ENCODE data around the gene KRTAP3-1. TPM values are rescaled to one million over a fixed set of nuclear protein-coding genes. Genes with fewer than 3 reads are reported as not detected.
A peak's percentile ranks its signal among the peaks of the same experiment; 100 is the strongest.

The KRTAP3-1 gene
- total RNA-seq, 1 experiment from 2014 or later, result not detected

- H3K4me3 ChIP-seq (replicated peaks in 1 of 2; ENCODE audit: low read depth in 1 of 2, low read length in 2 of 2), result no peak overlapping the region
- TF ChIP-seq CBX3 (IDR thresholded peaks at IDR 0.05; ENCODE audit: low read depth), result no peak
- no peak for TF ChIP-seq ZFX (IDR thresholded peaks at IDR 0.05)
- no peak for TF ChIP-seq JUND (IDR thresholded peaks at IDR 0.05)
- TF ChIP-seq TCF7L2 (IDR thresholded peaks at IDR 0.05; ENCODE audit: borderline replicate concordance, extremely low read depth, insufficient read depth, insufficient read length), result no peak
- POLR2A ChIA-PET, result no interaction called here
- DNase-seq (ENCODE audit: low read depth, low spot score), result no peak
- H3K9me2 ChIP-seq (ENCODE audit: insufficient read depth), result no peaks in the 10 kb centered on the region
- no peaks in the 10 kb centered on the region for H4K20me1 ChIP-seq (ENCODE audit: insufficient read depth)
- no peak overlapping the region for H3K9ac ChIP-seq (ENCODE audit: low read length)
- no TSS peak for BruUV-seq (replicated peaks)
- CTCF ChIA-PET, result no interaction called here
- H2AFZ ChIP-seq (ENCODE audit: low read depth, low read length, poor library complexity, severe bottlenecking), result peak overlapping the region; percentile 31
- H3K4me1 ChIP-seq (ENCODE audit: control insufficient read depth in 1 of 2, insufficient read depth in 2 of 2, low read length in 2 of 2), result no peaks in the 10 kb centered on the region
- no peaks in the 10 kb centered on the region for H3K36me3 ChIP-seq (ENCODE audit: control insufficient read depth in 1 of 2, insufficient read depth in 2 of 2, low read length in 2 of 2)
- no peak overlapping the region for H3K4me2 ChIP-seq (ENCODE audit: low read length)
- RAD21 ChIA-PET (ENCODE audit: low non-redundant PET in 1 of 2, low total read pairs in 2 of 2, uncharacterized antibody in 2 of 2, unreplicated experiment in 2 of 2), result no interaction called here
- intact Hi-C loops (cut with micrococcal nuclease), result no loop called here
- no peak for ATAC-seq
- no peaks in the 10 kb centered on the region for H3K9me3 ChIP-seq (ENCODE audit: control insufficient read depth in 1 of 2, insufficient read depth in 1 of 2, low read depth in 1 of 2, low read length in 2 of 2)
- H3K27me3 ChIP-seq (ENCODE audit: insufficient read depth, low read length), result no peaks in the 10 kb centered on the region
- no peaks in the 10 kb centered on the region for H3K79me2 ChIP-seq (ENCODE audit: insufficient read depth, low read length)
- no peak overlapping the region for H3K27ac ChIP-seq (ENCODE audit: low read depth, low read length)
Measured at GRCh38 chr17:41016578-41017215, 7.8 kb upstream of the KRTAP3-1 start.

- Histone ChIP-seq H3K9me3 (ENCODE audit: control insufficient read depth in 1 of 2, insufficient read depth in 1 of 2, low read depth in 1 of 2, low read length in 2 of 2) (no peaks in the 10 kb centered on the region), H4K20me1 (ENCODE audit: insufficient read depth) (no peaks in the 10 kb centered on the region), H2AFZ (ENCODE audit: low read depth, low read length, poor library complexity, severe bottlenecking) (no peak overlapping the region), H3K36me3 (ENCODE audit: control insufficient read depth in 1 of 2, insufficient read depth in 2 of 2, low read length in 2 of 2) (no peaks in the 10 kb centered on the region), H3K4me1 (ENCODE audit: control insufficient read depth in 1 of 2, insufficient read depth in 2 of 2, low read length in 2 of 2) (no peaks in the 10 kb centered on the region), H3K9me2 (ENCODE audit: insufficient read depth) (no peaks in the 10 kb centered on the region), H3K27me3 (ENCODE audit: insufficient read depth, low read length) (no peaks in the 10 kb centered on the region), H3K79me2 (ENCODE audit: insufficient read depth, low read length) (no peaks in the 10 kb centered on the region), H3K4me2 (ENCODE audit: low read length) (no peak overlapping the region), H3K4me3 (replicated peaks in 1 of 2; ENCODE audit: low read depth in 1 of 2, low read length in 2 of 2) (no peak overlapping the region), H3K9ac (ENCODE audit: low read length) (no peak overlapping the region), H3K27ac (ENCODE audit: low read depth, low read length) (no peak overlapping the region)
- intact Hi-C loops (cut with micrococcal nuclease), result no loop called here
- BruUV-seq (replicated peaks), result no TSS peak
- RAD21 ChIA-PET (ENCODE audit: low non-redundant PET in 1 of 2, low total read pairs in 2 of 2, uncharacterized antibody in 2 of 2, unreplicated experiment in 2 of 2), result no interaction called here
- CTCF ChIA-PET, result no interaction called here
- no peak for DNase-seq (ENCODE audit: low read depth, low spot score)
- no peak for ATAC-seq
- POLR2A ChIA-PET, result no interaction called here
- TF ChIP-seq POLR2AphosphoS5 (IDR thresholded peaks at IDR 0.05; ENCODE audit: low read depth, low read length) (no peak), SRF (IDR thresholded peaks at IDR 0.05; ENCODE audit: low read depth) (no peak), JUND (IDR thresholded peaks at IDR 0.05) (no peak), POLR2A (IDR thresholded peaks at IDR 0.05; ENCODE audit: borderline replicate concordance, extremely low read depth, insufficient read depth, insufficient read length) (no peak), ELF1 (IDR thresholded peaks at IDR 0.05; ENCODE audit: borderline replicate concordance, low read depth) (no peak), ZBTB33 (IDR thresholded peaks at IDR 0.05; ENCODE audit: extremely low read depth, insufficient replicate concordance, low read length) (no peak), ATF3 (IDR thresholded peaks at IDR 0.05) (no peak), YY1 (IDR thresholded peaks at IDR 0.05; ENCODE audit: extremely low read depth, insufficient replicate concordance, low read depth, low read length) (no peak), SIN3A (IDR thresholded peaks at IDR 0.05; ENCODE audit: low read depth) (no peak), EZH2phosphoT487 (IDR thresholded peaks at IDR 0.05; ENCODE audit: borderline replicate concordance) (no peak), TCF7L2 (IDR thresholded peaks at IDR 0.05; ENCODE audit: borderline replicate concordance, extremely low read depth, insufficient read depth, insufficient read length) (no peak), MAX (IDR thresholded peaks at IDR 0.05) (no peak), FOSL1 (IDR thresholded peaks at IDR 0.05; ENCODE audit: low read depth) (no peak), REST (IDR thresholded peaks at IDR 0.05; ENCODE audit: low read depth) (no peak)
Measured at GRCh38 chr17:41015454-41015853, 6.5 kb upstream of the KRTAP3-1 start.
